ENCODE data around the gene KLHDC9. TPM values are rescaled to one million over a fixed set of nuclear protein-coding genes. Genes with fewer than 3 reads are reported as not detected.
A peak's percentile ranks its signal among the peaks of the same experiment; 100 is the strongest.

Gene KLHDC9
- total RNA-seq, 3 donors from 2014 or later (not counting 1 experiment from before 2014, with no cell fraction given): 0.49 to 0.50 TPM; not detected in 1

DNA sequence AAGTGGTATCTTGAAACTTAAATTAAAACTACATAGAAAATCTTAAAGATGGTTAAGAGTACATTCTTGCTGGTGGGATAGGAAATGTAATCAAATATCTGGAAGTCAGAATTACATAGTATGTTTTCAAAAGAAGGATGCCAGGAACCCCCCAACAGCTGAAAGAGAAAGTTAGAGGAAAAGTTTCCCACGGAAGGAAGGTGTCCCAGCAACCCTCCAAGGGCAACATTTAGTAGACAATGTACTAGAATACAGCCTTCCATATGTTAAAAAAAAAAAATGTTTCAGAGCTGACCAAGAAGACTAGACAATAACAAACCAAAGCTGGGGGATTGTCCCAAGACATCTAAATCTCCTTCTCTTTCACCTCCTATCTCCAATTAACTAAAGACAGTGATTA lies 32.1 kb downstream of the KLHDC9 start:
- peaks cover 21% of the 10 kb centered on the region for H3K4me1 ChIP-seq (ENCODE audit: control insufficient read depth, insufficient read depth, low read length)
- no peak overlapping the region for H3K27ac ChIP-seq (ENCODE audit: low read length)
- H3K9me3 Mint-ChIP-seq: no peaks in the 10 kb centered on the region
- no peak for DNase-seq
- H3K9me3 ChIP-seq (ENCODE audit: control insufficient read depth, insufficient read depth, low read length): no peaks in the 10 kb centered on the region
- peaks cover 33 to 50% of the 10 kb centered on the region in 2 donors for H3K4me1 Mint-ChIP-seq
- H3K27me3 Mint-ChIP-seq (ENCODE audit: low read depth in 2 of 2): no peaks in the 10 kb centered on the region
- no peak overlapping the region for H3K4me3 ChIP-seq (ENCODE audit: low read length)
- H3K36me3 ChIP-seq (ENCODE audit: control insufficient read depth, insufficient read depth, low read length): peaks cover 16% of the 10 kb centered on the region
- no peak for ATAC-seq
- WGBS (ENCODE audit: insufficient coverage): 100% methylated on average over 1 of the region's 1 CpG
- H3K36me3 Mint-ChIP-seq: peaks cover 8% of the 10 kb centered on the region
- H3K27me3 ChIP-seq (ENCODE audit: control insufficient read depth, insufficient read depth, low read length): no peaks in the 10 kb centered on the region
- intact Hi-C loops (cut with micrococcal nuclease): no loop called here
- no peak overlapping the region for H3K27ac Mint-ChIP-seq
- TF ChIP-seq, protein P1, sequence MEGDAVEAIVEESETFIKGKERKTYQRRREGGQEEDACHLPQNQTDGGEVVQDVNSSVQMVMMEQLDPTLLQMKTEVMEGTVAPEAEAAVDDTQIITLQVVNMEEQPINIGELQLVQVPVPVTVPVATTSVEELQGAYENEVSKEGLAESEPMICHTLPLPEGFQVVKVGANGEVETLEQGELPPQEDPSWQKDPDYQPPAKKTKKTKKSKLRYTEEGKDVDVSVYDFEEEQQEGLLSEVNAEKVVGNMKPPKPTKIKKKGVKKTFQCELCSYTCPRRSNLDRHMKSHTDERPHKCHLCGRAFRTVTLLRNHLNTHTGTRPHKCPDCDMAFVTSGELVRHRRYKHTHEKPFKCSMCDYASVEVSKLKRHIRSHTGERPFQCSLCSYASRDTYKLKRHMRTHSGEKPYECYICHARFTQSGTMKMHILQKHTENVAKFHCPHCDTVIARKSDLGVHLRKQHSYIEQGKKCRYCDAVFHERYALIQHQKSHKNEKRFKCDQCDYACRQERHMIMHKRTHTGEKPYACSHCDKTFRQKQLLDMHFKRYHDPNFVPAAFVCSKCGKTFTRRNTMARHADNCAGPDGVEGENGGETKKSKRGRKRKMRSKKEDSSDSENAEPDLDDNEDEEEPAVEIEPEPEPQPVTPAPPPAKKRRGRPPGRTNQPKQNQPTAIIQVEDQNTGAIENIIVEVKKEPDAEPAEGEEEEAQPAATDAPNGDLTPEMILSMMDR (IDR thresholded peaks at IDR 0.05): no peak
- H3K4me3 Mint-ChIP-seq: no peak overlapping the region

DNA sequence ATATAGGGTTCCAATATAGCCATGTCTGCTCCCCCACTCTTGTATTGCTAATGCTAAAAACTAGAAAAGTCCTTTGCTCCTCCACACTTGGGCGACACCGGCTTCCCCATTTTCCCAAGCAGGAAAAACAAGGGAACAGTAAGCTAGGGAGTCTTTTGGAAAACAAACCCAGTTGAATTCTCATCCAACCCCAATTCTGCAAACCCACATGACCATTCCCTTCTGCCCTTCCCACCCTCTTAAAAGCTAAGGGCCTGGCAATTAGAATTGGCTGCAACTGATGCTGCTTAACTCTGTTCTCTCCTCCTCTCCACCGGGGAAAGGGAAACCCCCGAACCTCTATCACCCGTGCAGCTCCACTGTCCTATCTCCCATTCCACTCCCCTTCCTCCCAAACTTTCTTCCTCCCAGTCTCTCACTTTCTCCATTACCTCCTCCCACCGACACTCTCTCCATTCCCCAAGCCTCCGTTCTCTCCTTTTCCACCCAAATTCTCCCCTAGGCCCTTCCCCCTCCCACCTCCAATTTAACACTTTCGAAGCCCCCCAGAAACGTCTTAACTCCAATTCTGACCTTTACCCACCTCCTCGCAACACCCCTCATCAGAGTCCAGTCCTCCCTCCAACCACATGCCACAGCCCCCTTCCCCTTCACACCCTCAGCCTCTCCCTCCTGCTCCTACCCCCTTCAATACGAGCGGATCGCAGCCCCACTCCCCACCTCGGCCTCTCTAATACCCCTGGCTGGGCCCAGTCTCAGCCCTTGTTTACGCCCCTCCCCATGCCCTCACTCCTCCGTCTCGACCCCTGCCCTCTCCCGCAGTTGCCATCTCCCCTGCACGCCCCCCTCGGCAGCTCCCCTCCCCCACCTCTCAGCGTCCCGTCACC lies 33.6 kb downstream of the KLHDC9 start:
- Mint-ChIP-seq H3K4me1 (peaks cover 30 to 49% of the 10 kb centered on the region in 2 donors), H3K9me3 (no peaks in the 10 kb centered on the region), H3K27ac (no peak overlapping the region), H3K4me3 (no peak overlapping the region), H3K27me3 (ENCODE audit: low read depth in 2 of 2) (no peaks in the 10 kb centered on the region), H3K36me3 (peaks cover 5% of the 10 kb centered on the region)
- peaks cover 13% of the 10 kb centered on the region for H3K36me3 ChIP-seq (ENCODE audit: control insufficient read depth, insufficient read depth, low read length)
- DNase-seq (peak; percentile 25 to 62), ATAC-seq (no peak)
- 8% methylated on average over 22 of the region's 22 CpGs for WGBS (ENCODE audit: insufficient coverage)
- H3K4me3 ChIP-seq (ENCODE audit: low read length): peak overlapping the region; percentile 77
- intact Hi-C loops (cut with micrococcal nuclease): loop anchor here (1.0 kb wide), 2 partner anchors 14 to 35 kb away; partner anchors contain the start of gene PPOX
- H3K27ac ChIP-seq (ENCODE audit: low read length): peak overlapping the region; percentile 81
- no peaks in the 10 kb centered on the region for H3K9me3 ChIP-seq (ENCODE audit: control insufficient read depth, insufficient read depth, low read length)
- H3K27me3 ChIP-seq (ENCODE audit: control insufficient read depth, insufficient read depth, low read length): no peaks in the 10 kb centered on the region
- TF ChIP-seq, protein P1 (IDR thresholded peaks at IDR 0.05): no peak
- H3K4me1 ChIP-seq (ENCODE audit: control insufficient read depth, insufficient read depth, low read length): peaks cover 21% of the 10 kb centered on the region

DNA sequence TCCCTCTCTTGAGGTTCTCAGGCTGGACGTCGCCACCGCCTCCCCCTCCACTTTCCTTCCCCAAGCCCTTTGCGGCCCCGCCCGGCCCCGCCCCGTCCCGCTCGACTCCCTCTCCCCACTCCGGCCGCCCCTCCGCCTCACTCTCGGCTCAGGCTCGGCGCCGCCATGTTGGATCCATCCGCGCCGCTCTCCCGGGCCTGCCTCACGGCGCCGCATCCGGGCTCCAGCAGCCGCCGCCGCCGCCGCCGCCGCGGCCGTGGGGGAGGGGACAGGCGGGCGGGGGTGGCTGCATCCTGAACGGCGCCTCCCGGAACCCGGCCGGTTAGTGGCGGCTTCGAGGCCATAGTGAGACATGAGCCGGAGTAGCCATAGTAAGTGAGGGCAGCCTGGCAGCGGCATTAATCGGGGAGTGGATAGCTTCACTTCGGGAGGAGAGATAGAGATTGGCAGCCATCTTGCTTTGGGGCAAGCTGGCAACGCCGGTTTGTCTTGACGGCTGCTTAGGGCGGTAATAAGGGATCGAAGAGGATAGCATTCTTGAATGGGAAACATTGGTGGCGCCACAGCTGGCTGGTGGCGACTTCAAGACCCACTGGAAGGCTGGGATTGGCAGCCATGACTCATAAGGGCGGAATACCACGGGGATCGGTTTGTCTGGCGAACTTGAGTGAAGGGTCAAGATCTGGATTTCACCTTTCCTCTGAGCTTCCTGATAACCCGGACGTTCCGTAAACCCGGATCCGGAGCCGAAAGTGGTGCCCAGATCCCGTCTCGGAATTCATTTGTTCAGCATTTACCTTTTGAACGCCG lies 34.5 kb downstream of the KLHDC9 start, which contains the start of gene DEDD:
Gene DEDD, minus strand, starts transcription at position 258 of the 810 bp plus-strand sequence. CDS start 8,205 bp downstream, outside the sequence.
- Mint-ChIP-seq H3K27ac (no peak within 1 kb of the TSS), H3K36me3 (no peaks in the 10 kb centered on the region), H3K4me1 (peaks cover 21 to 43% of the 10 kb centered on the region in 2 donors), H3K9me3 (no peaks in the 10 kb centered on the region), H3K27me3 (ENCODE audit: low read depth in 2 of 2) (no peaks in the 10 kb centered on the region), H3K4me3 (no peak within 1 kb of the TSS)
- TF ChIP-seq, protein P1 (IDR thresholded peaks at IDR 0.05): no peak
- H3K36me3 ChIP-seq (ENCODE audit: control insufficient read depth, insufficient read depth, low read length): peaks cover 7% of the 10 kb centered on the region
- ATAC-seq: peak; percentile 92 to 97 (median 95)
- H3K4me3 ChIP-seq (ENCODE audit: low read length): peak within 1 kb of the TSS; percentile 77
- H3K9me3 ChIP-seq (ENCODE audit: control insufficient read depth, insufficient read depth, low read length): no peaks in the 10 kb centered on the region
- peak within 1 kb of the TSS; percentile 81 for H3K27ac ChIP-seq (ENCODE audit: low read length)
- under 1% methylated on average over 62 of the region's 68 CpGs for WGBS (ENCODE audit: insufficient coverage)
- H3K27me3 ChIP-seq (ENCODE audit: control insufficient read depth, insufficient read depth, low read length): no peaks in the 10 kb centered on the region
- H3K4me1 ChIP-seq (ENCODE audit: control insufficient read depth, insufficient read depth, low read length): peaks cover 21% of the 10 kb centered on the region
- intact Hi-C loops (cut with micrococcal nuclease): loop anchor here (1.0 kb wide), 3 partner anchors 15 to 34 kb away; partner anchors contain the start of genes PPOX and UFC1
- peak; percentile 81 to 95 for DNase-seq

All from natural killer cell (primary cell).